HG03280 (cell line): Measurements from ENCODE around the gene METTL25B.

Experiments
- ATAC-seq: cut with Tn5 transposase; IDR thresholded peaks from one replicate; pipeline ENCODE4 v1.9.1; 2021; ENCODE audit warnings: mild to moderate bottlenecking, moderate library complexity; ENCODE audit not compliant: unreplicated experiment

METTL25B gene

GRCh38 chr1:156725683-156726280, 2.5 kb upstream of the METTL25B start:
- peak; percentile 32 for ATAC-seq

GRCh38 chr1:156726549-156727226, 1.6 kb upstream of the METTL25B start:
- no peak for ATAC-seq

- no peak for ATAC-seq
Observed at GRCh38 chr1:156727492-156727891, 777 bp upstream of the METTL25B start.

- ATAC-seq = peak; percentile 90
Observed at GRCh38 chr1:156728599-156729462, 562 bp downstream of the METTL25B start, which contains the start of gene ISG20L2. Gene ISG20L2, minus strand, starts transcription at chr1:156728766. Its CDS starts 1,114 bp downstream, at chr1:156727652.

- no peak for ATAC-seq
Observed at GRCh38 chr1:156733989-156734584, 5.8 kb downstream of the METTL25B start.

GRCh38 chr1:156738407-156738806, 10.1 kb downstream of the METTL25B start:
- ATAC-seq = no peak

GRCh38 chr1:156738916-156739315, 10.6 kb downstream of the METTL25B start:
- no peak for ATAC-seq

- ATAC-seq = peak; percentile 2
Observed at GRCh38 chr1:156740237-156740740, 12.0 kb downstream of the METTL25B start.

GRCh38 chr1:156740741-156741480, 12.6 kb downstream of the METTL25B start, which contains the start of gene MRPL24:
Gene MRPL24, minus strand, starts transcription at chr1:156741088. Its CDS starts 2,384 bp downstream, at chr1:156738704.
- peak; percentile 84 for ATAC-seq

- peak; percentile 0 for ATAC-seq
Observed at GRCh38 chr1:156741481-156741983, 13.3 kb downstream of the METTL25B start.

- ATAC-seq = no peak
Observed at GRCh38 chr1:156742017-156742416, 13.7 kb downstream of the METTL25B start.

- no peak for ATAC-seq
Observed at GRCh38 chr1:156742801-156743200, 14.5 kb downstream of the METTL25B start.

- no peak for ATAC-seq
Observed at GRCh38 chr1:156743367-156744302, 15.4 kb downstream of the METTL25B start.

- no peak for ATAC-seq
Observed at GRCh38 chr1:156744344-156744743, 16.1 kb downstream of the METTL25B start.

GRCh38 chr1:156744786-156745419, 16.6 kb downstream of the METTL25B start:
- no peak for ATAC-seq

- ATAC-seq = no peak
Observed at GRCh38 chr1:156745881-156746280, 17.6 kb downstream of the METTL25B start.

GRCh38 chr1:156746406-156746727, 18.1 kb downstream of the METTL25B start:
- no peak for ATAC-seq
